Adrenal gland (tissue), 5 donors: ENCODE data around the gene PRSS3.

ENCODE experiments used
- POLR2A ChIP-seq, 2 donors: fragments of 450-650 bp; IDR thresholded peaks; one replicate each; pipeline ENCODE4 v1.6.1; 2017; ENCODE audit warnings: antibody characterized with exemption in 2 of 2, mild to moderate bottlenecking in 2 of 2, moderate library complexity in 1 of 2
- TF ChIP-seq, protein P1 (sequence below), 6 experiments: fragments of 450-650 bp in 4 of 6; fragments of 200-600 bp in 2 of 6; sonication (generic) in 1 of 6; IDR thresholded peaks; 1 replicate in 5 of 6; 2 replicates in 1 of 6; pipeline versions ENCODE4 v1.5.1 to v1.8.0; 2016 to 2021; ENCODE audit warnings: antibody characterized with exemption in 6 of 6, mild to moderate bottlenecking in 2 of 6, moderate library complexity in 1 of 6
- donor health status: DM: no; HTN: no; CAD: no.

DNA sequence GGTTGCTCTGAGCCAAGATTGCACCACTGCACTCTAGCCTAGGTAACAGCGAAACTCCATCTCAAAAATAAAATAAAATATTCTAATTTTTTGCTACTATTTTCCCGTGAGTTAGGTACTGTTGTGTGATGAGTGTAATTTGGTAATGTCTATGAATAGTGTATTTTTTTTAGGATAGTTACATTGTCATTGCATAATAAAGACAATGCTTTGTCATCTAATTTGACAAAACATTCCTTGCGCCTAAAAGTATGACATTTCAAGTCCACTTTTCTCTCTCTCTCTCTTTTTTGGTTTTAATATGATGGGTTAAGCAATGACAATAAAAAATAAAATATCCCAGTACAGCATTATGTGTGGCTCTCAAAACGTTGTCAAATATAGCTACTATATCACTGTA, 50.9 kb downstream of the PRSS3 start:
- TF ChIP-seq, protein P1, sequence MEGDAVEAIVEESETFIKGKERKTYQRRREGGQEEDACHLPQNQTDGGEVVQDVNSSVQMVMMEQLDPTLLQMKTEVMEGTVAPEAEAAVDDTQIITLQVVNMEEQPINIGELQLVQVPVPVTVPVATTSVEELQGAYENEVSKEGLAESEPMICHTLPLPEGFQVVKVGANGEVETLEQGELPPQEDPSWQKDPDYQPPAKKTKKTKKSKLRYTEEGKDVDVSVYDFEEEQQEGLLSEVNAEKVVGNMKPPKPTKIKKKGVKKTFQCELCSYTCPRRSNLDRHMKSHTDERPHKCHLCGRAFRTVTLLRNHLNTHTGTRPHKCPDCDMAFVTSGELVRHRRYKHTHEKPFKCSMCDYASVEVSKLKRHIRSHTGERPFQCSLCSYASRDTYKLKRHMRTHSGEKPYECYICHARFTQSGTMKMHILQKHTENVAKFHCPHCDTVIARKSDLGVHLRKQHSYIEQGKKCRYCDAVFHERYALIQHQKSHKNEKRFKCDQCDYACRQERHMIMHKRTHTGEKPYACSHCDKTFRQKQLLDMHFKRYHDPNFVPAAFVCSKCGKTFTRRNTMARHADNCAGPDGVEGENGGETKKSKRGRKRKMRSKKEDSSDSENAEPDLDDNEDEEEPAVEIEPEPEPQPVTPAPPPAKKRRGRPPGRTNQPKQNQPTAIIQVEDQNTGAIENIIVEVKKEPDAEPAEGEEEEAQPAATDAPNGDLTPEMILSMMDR (IDR thresholded peaks at IDR 0.05), result no peak
- TF ChIP-seq POLR2A (IDR thresholded peaks at IDR 0.05), result no peak
